Vagina (tissue), 2 donors: ENCODE data around the gene TNFRSF25.

Experiments
- POLR2A ChIP-seq, 2 donors: fragments of 450-650 bp; IDR thresholded peaks; one replicate each; pipeline ENCODE4 v1.6.1; 2017; ENCODE audit warnings: antibody characterized with exemption in 2 of 2, mild to moderate bottlenecking in 2 of 2, moderate library complexity in 2 of 2
- POLR2AphosphoS5 ChIP-seq, 2 donors: sonication (generic); formaldehyde crosslinking; IDR thresholded peaks; one replicate each; pipeline ENCODE4 v1.9.0; 2017; ENCODE audit warnings: antibody characterized with exemption in 2 of 2, mild to moderate bottlenecking in 2 of 2, low read depth in 1 of 2; ENCODE audit not compliant: insufficient read depth in 1 of 2
- TF ChIP-seq, protein P1 (sequence below), 3 experiments: fragments of 450-650 bp in 2 of 3; fragments of 200-600 bp in 1 of 3; sonication (generic) in 1 of 3; IDR thresholded peaks; one replicate each; pipeline ENCODE4 v1.5.1; 2017 to 2019; ENCODE audit warnings: antibody characterized with exemption in 3 of 3, mild to moderate bottlenecking in 2 of 3, moderate library complexity in 2 of 3

DNA sequence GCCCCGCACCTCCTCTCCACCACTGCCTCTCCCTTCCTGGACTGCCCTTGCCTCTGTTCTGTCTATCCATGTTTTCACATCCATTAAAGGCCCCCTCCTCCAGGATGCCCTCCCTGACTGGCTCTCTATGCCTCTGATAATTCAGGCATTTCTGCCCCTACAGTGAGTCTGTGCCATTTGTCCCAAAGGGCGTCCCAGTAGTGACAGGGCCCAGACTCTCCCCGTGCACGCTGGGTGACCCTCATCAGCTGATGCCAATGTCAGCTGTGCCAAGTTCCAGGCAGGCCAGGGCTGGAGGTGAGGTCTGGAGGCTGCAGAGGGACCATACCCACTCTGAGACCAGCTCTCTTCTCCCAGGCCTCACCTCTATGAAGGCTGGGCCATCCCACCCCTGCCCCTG lies 28.7 kb upstream of the TNFRSF25 start:
- TF ChIP-seq, protein P1, sequence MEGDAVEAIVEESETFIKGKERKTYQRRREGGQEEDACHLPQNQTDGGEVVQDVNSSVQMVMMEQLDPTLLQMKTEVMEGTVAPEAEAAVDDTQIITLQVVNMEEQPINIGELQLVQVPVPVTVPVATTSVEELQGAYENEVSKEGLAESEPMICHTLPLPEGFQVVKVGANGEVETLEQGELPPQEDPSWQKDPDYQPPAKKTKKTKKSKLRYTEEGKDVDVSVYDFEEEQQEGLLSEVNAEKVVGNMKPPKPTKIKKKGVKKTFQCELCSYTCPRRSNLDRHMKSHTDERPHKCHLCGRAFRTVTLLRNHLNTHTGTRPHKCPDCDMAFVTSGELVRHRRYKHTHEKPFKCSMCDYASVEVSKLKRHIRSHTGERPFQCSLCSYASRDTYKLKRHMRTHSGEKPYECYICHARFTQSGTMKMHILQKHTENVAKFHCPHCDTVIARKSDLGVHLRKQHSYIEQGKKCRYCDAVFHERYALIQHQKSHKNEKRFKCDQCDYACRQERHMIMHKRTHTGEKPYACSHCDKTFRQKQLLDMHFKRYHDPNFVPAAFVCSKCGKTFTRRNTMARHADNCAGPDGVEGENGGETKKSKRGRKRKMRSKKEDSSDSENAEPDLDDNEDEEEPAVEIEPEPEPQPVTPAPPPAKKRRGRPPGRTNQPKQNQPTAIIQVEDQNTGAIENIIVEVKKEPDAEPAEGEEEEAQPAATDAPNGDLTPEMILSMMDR (IDR thresholded peaks at IDR 0.05): no peak
- TF ChIP-seq POLR2A (IDR thresholded peaks at IDR 0.05) (no peak), POLR2AphosphoS5 (IDR thresholded peaks at IDR 0.05; ENCODE audit: insufficient read depth in 1 of 2, low read depth in 1 of 2) (no peak)
